GM18909 (cell line): Measurements from ENCODE around the gene PRR33.

ENCODE experiments used
- ATAC-seq: cut with Tn5 transposase; IDR thresholded peaks from one replicate; pipeline ENCODE4 v1.9.1; 2021; ENCODE audit warnings: mild to moderate bottlenecking; ENCODE audit not compliant: unreplicated experiment, poor library complexity

The PRR33 gene

DNA sequence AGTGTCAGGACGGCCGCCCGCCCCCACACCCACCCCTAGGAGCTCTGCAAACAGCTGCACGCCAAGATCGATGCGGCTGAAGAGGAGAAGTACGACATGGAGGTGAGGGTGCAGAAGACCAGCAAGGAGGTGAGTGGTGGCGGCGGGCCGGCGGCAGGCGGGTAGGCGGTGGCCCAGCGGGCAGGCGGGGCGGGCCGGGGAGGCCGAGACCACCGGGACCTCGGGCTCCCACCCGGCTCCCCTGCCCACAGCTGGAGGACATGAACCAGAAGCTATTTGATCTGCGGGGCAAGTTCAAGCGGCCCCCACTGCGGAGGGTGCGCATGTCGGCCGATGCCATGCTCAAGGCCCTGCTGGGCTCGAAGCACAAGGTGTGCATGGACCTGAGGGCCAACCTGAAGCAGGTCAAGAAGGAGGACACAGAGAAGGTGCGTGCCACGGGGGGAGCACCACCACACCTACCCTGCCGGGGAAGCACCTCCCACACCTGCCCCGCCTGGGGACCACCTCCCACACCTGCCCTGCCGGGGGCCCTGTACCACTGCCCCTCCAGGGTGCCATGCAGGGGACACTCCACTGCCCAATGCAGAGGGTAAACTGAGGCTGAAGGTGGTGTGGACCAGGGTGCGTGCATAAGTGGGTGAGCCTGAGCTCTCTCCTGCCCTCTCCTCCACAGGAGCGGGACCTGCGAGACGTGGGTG, 50.8 kb downstream of the PRR33 start:
- no peak for ATAC-seq

DNA sequence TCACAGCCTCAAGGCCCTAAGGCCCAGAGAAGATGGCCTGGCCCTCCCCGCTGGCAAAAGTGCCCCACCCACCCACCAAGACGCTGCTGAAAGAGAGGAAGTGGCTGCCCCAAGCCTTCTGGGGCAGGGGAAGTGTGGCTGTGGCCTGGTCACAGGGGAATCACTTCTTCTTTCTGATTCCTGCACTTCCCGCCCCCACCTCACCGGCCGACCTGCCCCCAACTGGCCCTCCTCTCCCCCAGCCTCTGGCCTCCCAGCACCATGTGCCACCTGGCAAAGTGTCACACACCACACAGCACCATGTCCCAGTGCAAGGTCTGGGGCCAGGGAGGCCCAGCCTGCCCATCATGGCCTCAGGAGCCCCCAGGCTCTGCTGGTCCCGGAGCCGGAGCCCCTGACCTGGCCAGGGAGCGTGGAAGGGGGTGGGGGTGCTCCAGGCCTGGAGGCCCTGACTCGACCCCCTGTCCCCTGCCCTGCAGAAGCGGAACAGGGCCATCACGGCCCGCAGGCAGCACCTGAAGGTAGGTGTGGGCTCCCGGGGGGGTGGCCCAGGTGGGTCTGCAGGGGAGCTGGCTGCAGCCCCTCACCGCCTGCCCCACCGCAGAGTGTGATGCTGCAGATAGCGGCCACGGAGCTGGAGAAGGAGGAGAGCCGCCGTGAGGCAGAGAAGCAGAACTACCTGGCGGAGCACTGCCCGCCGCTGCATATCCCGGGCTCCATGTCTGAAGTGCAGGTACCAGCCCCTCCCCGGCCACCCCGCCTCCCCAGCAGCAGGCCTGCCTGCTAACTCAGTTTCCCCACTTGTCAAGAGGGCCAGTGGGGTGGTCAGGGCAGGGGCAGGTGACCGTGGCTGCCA, 51.5 kb downstream of the PRR33 start:
- no peak for ATAC-seq

DNA sequence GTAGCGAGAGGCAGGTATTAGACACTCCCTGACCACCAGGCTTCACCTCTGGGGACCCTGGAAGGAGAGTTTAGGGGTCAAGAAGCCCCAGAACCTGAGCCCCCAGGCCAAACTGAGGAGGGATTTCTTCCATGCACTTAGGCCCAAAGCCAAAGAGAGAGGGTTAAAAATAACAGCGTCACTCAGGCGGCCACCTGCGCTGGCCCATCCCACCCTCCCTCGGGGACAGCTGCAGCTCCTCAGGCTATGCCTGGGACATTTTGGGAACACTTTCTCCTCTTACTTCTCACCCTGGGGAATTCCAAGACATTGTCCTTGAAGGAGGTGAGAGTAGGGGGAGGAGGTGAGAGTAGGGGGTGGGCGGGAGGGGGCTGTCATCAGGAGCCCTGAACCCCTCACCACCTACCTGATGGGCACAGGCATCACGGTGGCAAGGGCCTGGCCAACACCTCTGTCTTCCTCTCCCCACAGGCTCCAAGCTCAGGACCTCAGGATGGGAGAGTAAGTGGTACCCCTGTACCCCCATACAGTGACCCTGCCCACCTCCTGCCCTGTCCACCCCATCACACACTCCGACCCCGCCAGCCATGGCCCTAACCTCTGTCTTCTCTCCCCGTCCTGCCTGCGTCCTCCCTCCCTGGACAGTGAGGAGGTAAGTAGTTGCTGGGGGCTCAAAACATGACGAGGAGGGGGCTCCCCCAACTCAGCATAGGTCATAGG, 52.3 kb downstream of the PRR33 start:
- ATAC-seq, result no peak

DNA sequence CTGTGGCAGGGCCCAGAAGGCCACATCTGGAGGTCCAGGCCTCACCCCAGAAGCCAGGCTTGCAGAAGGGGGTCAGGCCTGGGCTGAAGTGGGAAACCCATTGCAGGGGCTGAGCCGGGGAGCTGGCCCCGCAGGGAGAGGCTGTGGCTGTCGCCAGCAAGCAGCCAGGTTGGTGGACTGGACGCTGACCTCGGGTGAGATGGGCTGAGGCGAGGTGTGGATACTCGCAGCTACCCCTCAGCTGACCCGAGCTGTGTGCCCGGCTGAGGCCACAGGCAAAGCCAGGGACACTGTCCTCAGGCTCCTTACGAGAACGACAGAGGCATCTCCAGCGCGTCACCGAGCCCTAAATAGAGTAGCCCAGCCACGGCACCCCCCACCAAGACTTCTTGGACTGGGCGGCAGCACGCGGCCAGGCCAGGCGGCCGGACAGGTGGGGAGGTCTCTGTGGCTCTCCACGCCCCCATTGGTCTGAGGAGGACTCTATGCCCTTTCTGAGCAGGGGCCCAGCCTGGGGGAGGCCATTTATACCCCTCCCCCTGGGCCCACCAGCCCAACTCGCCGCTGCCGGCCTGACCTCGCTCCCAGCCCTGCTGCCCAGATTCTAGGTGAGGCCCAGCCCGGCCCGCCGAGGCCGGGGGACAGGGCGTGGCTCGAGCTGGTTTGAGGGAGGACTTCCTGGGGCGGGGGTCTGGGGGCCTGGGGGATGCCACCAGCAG, 53.1 kb downstream of the PRR33 start, which contains the start of gene TNNI2:
Gene TNNI2, plus strand, starts transcription at position 556 of the 719 bp plus-strand sequence. CDS start 716 bp downstream, outside the sequence.
- no peak for ATAC-seq
